Body of pancreas (tissue), 4 donors: ENCODE results near the gene OR2W3. TPM values are rescaled to one million over a fixed set of nuclear protein-coding genes. Genes with fewer than 3 reads are reported as not detected.

ENCODE experiments used
- ATAC-seq: fragments of 150-250 bp; one replicate; pipeline ENCODE4 v1.9.1; 2016
- DNase-seq, 4 donors: peaks; one replicate each; pipeline ENCODE4 v3.0.0-alpha.2; 2019
- H3K27ac ChIP-seq, 4 donors: fragments of 200-600 bp; sonication (generic); 1 replicate in 3 of 4; 2 replicates in 1 of 4; pipeline versions ENCODE4 v1.5.1 to v1.6.1; 2016 to 2019; ENCODE audit warnings: mild to moderate bottlenecking in 1 of 4, mixed read lengths in 1 of 4, moderate library complexity in 1 of 4
- H3K27me3 ChIP-seq, 2 donors: fragments of 200-600 bp; sonication (generic); one replicate each; pipeline ENCODE4 v1.6.0; 2016; ENCODE audit warnings: mild to moderate bottlenecking in 1 of 2
- H3K36me3 ChIP-seq, 2 donors: fragments of 200-600 bp; sonication (generic); replicated peaks in 1 of 2; 2 replicates each; pipeline ENCODE4 v1.5.1; 2016; ENCODE audit warnings: low read depth in 2 of 2; ENCODE audit not compliant: insufficient read depth in 1 of 2
- H3K4me1 ChIP-seq: fragments of 200-600 bp; sonication (generic); one replicate; pipeline ENCODE4 v1.6.0; 2016
- H3K4me3 ChIP-seq, 2 donors: fragments of 200-600 bp; sonication (generic); 1 replicate in 1 of 2; 2 replicates in 1 of 2; pipeline ENCODE4 v1.5.1; 2016 to 2019
- H3K9me3 ChIP-seq, 3 donors: fragments of 200-600 bp; sonication (generic); 1 replicate in 2 of 3; 2 replicates in 1 of 3; pipeline ENCODE4 v1.5.1; 2016
- POLR2A ChIP-seq, 3 donors: fragments of 450-650 bp; IDR thresholded peaks; one replicate each; pipeline ENCODE4 v1.6.1; 2016; ENCODE audit warnings: antibody characterized with exemption in 3 of 3, mild to moderate bottlenecking in 2 of 3
- WGBS, 2 donors: methylation state at CpG; one replicate each; pipeline ENCODE4 v1.1.5; 2017; 5-methylcytosine and 5-hydroxymethylcytosine counted together
- intact Hi-C: fragments of 100-400 bp; cut with DNase I; formaldehyde crosslinking; loops from one replicate; pipeline ENCODE4 v1.15.1; 2023
- total RNA-seq, 2 donors: library from RNA; depleted of rRNA; stranded (reverse); fragments of >200 nt; gene quantifications; one replicate each; pipeline ENCODE4 v1.1.0, GENCODE V29; 2016
- TF ChIP-seq, protein P1 (sequence below), 7 experiments: fragments of 450-650 bp in 4 of 7; fragments of 200-600 bp in 3 of 7; sonication (generic) in 3 of 7; IDR thresholded peaks; one replicate each; pipeline ENCODE4 v1.5.1; 2016 to 2019; ENCODE audit warnings: antibody characterized with exemption in 7 of 7

The OR2W3 gene
- total RNA-seq, 2 donors from 2014 or later = 1.3 TPM; not detected in 1

DNA sequence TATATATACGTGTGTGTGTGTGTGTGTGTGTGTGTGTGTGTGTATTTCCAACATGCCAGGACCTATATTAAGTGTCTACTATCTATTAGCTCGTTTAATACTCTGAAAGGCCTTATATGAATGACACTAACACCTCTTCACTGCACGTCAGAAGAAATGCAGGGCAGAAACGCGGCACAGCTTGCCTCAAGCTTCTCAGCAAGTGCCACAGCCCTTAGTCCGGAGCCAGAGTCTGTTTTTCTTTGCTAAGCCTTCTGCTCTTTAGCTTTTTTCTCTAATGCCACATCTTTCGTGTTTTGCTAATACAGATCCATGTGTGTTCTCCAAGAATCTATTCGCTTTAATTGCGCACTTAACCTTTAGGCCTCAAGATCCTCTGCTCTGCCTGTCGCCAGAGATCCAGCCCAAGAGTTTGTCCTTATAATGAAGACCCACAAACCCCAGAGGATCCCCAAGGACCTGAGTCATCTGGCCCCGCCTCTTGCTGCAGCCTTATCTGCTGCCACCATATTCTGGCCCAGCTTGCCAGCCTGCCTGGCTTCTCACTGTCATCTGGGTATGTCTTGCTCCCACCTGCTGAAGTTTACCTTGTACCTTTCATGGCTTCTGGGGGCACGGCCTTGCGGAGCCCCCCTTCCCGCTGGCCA lies 40.4 kb upstream of the OR2W3 start:
- no peak overlapping the region for H3K27ac ChIP-seq
- H3K9me3 ChIP-seq = no peaks in the 10 kb centered on the region
- ATAC-seq = no peak
- H3K4me1 ChIP-seq = peaks cover 6% of the 10 kb centered on the region
- TF ChIP-seq POLR2A (IDR thresholded peaks at IDR 0.05) = no peak
- TF ChIP-seq, protein P1, sequence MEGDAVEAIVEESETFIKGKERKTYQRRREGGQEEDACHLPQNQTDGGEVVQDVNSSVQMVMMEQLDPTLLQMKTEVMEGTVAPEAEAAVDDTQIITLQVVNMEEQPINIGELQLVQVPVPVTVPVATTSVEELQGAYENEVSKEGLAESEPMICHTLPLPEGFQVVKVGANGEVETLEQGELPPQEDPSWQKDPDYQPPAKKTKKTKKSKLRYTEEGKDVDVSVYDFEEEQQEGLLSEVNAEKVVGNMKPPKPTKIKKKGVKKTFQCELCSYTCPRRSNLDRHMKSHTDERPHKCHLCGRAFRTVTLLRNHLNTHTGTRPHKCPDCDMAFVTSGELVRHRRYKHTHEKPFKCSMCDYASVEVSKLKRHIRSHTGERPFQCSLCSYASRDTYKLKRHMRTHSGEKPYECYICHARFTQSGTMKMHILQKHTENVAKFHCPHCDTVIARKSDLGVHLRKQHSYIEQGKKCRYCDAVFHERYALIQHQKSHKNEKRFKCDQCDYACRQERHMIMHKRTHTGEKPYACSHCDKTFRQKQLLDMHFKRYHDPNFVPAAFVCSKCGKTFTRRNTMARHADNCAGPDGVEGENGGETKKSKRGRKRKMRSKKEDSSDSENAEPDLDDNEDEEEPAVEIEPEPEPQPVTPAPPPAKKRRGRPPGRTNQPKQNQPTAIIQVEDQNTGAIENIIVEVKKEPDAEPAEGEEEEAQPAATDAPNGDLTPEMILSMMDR (IDR thresholded peaks at IDR 0.05) = no peak
- 65 to 67% methylated on average over 14 of the region's 14 CpGs for WGBS, 2 donors
- H3K4me3 ChIP-seq = no peak overlapping the region
- intact Hi-C loops = no loop called here
- H3K36me3 ChIP-seq = no peaks in the 10 kb centered on the region
- no peaks in the 10 kb centered on the region for H3K27me3 ChIP-seq
- no peak for DNase-seq

DNA sequence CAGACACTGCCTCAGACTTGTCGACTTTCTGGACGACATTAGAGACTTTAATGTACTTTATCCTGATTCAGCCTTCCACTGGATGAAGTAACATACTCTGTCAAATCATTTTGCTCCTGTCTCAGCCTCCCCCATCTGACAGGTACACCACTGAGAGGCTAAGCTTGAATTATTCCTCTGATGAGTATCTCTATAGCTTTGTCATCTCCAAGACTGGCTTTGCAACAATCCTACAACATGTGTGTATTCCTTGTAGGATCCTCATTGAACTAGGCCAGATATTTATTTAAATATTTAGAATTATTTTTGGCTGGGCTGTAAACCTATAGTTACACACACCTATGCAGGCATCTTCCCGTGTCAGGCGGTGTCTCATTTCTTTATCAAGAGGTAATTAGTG lies 39.5 kb upstream of the OR2W3 start:
- Histone ChIP-seq H3K36me3 (no peaks in the 10 kb centered on the region), H3K4me1 (peaks cover 6% of the 10 kb centered on the region), H3K27ac (no peak overlapping the region), H3K4me3 (no peak overlapping the region), H3K27me3 (no peaks in the 10 kb centered on the region), H3K9me3 (no peaks in the 10 kb centered on the region)
- 53 to 66% methylated on average over 4 of the region's 4 CpGs for WGBS, 2 donors
- ATAC-seq (no peak), DNase-seq (no peak)
- intact Hi-C loops = no loop called here
- TF ChIP-seq, protein P1 (IDR thresholded peaks at IDR 0.05) = no peak

GRCh38 chr1:247857069-247857984 lies 38.1 kb upstream of the OR2W3 start, which contains the start of gene TRIM58:
Gene TRIM58 (plus strand): TSS chr1:247857187. CDS start chr1:247857247, 60 bp downstream.
- Histone ChIP-seq H3K27ac (no peak within 1 kb of the TSS), H3K36me3 (no peaks in the 10 kb centered on the region), H3K9me3 (no peaks in the 10 kb centered on the region), H3K4me1 (peaks cover 6% of the 10 kb centered on the region), H3K4me3 (no peak within 1 kb of the TSS), H3K27me3 (no peaks in the 10 kb centered on the region)
- ATAC-seq (no peak), DNase-seq (peak in 1 of 4 donors; percentile 68)
- 2 to 5% methylated on average over 22 to 83 of the region's 109 CpGs for WGBS, 2 donors
- peak in 1 of 3 donors; percentile 19 for TF ChIP-seq POLR2A (IDR thresholded peaks at IDR 0.05)
- TF ChIP-seq, protein P1 (IDR thresholded peaks at IDR 0.05) = peak in 1 of 7 experiments; percentile 35
- intact Hi-C loops = no loop called here

DNA sequence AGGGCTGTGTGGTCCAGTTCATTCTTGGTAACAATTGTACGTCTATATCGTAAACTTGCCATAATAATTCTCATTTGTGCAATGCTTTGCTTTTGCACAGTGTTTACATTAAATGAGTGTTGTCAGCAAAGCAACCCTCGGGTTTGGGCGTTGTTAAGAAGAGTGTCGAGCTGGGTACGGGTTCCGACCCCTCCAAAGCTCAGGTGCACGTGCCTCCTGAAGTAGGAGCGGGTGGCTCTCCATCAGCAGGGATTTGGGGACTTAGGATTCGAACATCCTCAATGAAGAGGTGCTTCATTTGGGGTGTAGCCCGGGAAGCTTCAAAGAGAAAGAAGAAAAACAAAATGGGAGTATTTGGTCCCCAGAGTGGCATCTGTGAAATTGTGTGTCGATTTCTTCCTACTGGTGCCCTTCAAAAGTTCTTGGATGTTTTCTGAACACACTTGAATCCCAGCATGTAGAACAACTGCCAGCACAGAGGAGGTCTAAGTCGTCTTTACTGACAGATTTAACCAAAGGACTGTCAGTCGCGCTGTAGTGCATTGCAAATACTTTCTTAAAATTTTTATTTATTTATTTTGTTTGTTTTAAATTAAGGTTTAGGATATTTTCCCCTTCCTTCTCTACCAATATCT lies 37.3 kb upstream of the OR2W3 start:
- H3K4me3 ChIP-seq = no peak overlapping the region
- TF ChIP-seq POLR2A (IDR thresholded peaks at IDR 0.05) = no peak
- TF ChIP-seq, protein P1 (IDR thresholded peaks at IDR 0.05) = no peak
- no peaks in the 10 kb centered on the region for H3K9me3 ChIP-seq
- H3K4me1 ChIP-seq = peaks cover 6% of the 10 kb centered on the region
- no peaks in the 10 kb centered on the region for H3K27me3 ChIP-seq
- WGBS, 2 donors = 24 to 38% methylated on average over 15 of the region's 15 CpGs
- no peaks in the 10 kb centered on the region for H3K36me3 ChIP-seq
- intact Hi-C loops = no loop called here
- ATAC-seq (no peak), DNase-seq (no peak)
- no peak overlapping the region for H3K27ac ChIP-seq
